Measurements from ENCODE around the gene VTN.

The VTN gene

GRCh38 chr17:28394337-28395116, 24.4 kb upstream of the VTN start:
- no peak for DNase-seq

- DNase-seq: no peak
Measured at GRCh38 chr17:28392491-28392890, 22.4 kb upstream of the VTN start.

GRCh38 chr17:28391401-28391800, 21.3 kb upstream of the VTN start:
- no peak for DNase-seq

GRCh38 chr17:28390984-28391383, 20.9 kb upstream of the VTN start:
- DNase-seq: no peak

GRCh38 chr17:28390563-28390962, 20.5 kb upstream of the VTN start:
- DNase-seq: no peak

GRCh38 chr17:28390141-28390540, 20.0 kb upstream of the VTN start:
- DNase-seq: no peak

- no peak for DNase-seq
Measured at GRCh38 chr17:28388106-28388505, 18.0 kb upstream of the VTN start.

GRCh38 chr17:28386391-28386790, 16.3 kb upstream of the VTN start:
- DNase-seq: no peak

GRCh38 chr17:28385406-28385805, 15.3 kb upstream of the VTN start:
- DNase-seq: no peak

GRCh38 chr17:28385037-28385400, 14.9 kb upstream of the VTN start:
- no peak for DNase-seq

GRCh38 chr17:28384281-28385036, 14.4 kb upstream of the VTN start:
- DNase-seq: peak; percentile 50

- DNase-seq: no peak
Measured at GRCh38 chr17:28381141-28381825, 11.2 kb upstream of the VTN start.

GRCh38 chr17:28379814-28380801, 10.0 kb upstream of the VTN start:
- DNase-seq: no peak

GRCh38 chr17:28372945-28373274, 2.8 kb upstream of the VTN start:
- no peak for DNase-seq

GRCh38 chr17:28372203-28372944, 2.3 kb upstream of the VTN start:
- DNase-seq: no peak

GRCh38 chr17:28371245-28372202, 1.4 kb upstream of the VTN start, which contains the start of gene SARM1:
Gene SARM1 (plus strand): TSS chr17:28371694. CDS start chr17:28372033, 339 bp downstream.
- DNase-seq: peak; percentile 75

- no peak for DNase-seq
Measured at GRCh38 chr17:28370744-28371103, 617 bp upstream of the VTN start.

- DNase-seq: no peak
Measured at GRCh38 chr17:28369684-28370034, 448 bp downstream of the VTN start.

- DNase-seq: no peak
Measured at GRCh38 chr17:28368915-28369683, 1.0 kb downstream of the VTN start.

GRCh38 chr17:28368306-28368831, 1.7 kb downstream of the VTN start:
- no peak for DNase-seq
